HG03439 (cell line): Measurements from ENCODE around the gene SRGAP3.

Experiments used
- ATAC-seq: cut with Tn5 transposase; IDR thresholded peaks from one replicate; pipeline ENCODE4 v1.9.1; 2021; ENCODE audit warnings: mild to moderate bottlenecking, moderate library complexity; ENCODE audit not compliant: unreplicated experiment

Gene SRGAP3

GRCh38 chr3:9254764-9255163 lies 5.3 kb upstream of the SRGAP3 start:
- ATAC-seq, result no peak

GRCh38 chr3:9253327-9253726 lies 3.9 kb upstream of the SRGAP3 start:
- no peak for ATAC-seq

GRCh38 chr3:9251055-9251786 lies 1.8 kb upstream of the SRGAP3 start:
- ATAC-seq, result no peak

GRCh38 chr3:9250236-9250635 lies 790 bp upstream of the SRGAP3 start:
- ATAC-seq, result no peak

- ATAC-seq, result no peak
Observed at GRCh38 chr3:9248522-9249271, 749 bp downstream of the SRGAP3 start.

- no peak for ATAC-seq
Observed at GRCh38 chr3:9247941-9248521, 1.4 kb downstream of the SRGAP3 start.

- ATAC-seq, result no peak
Observed at GRCh38 chr3:9247361-9247940, 2.0 kb downstream of the SRGAP3 start.

GRCh38 chr3:9246189-9246588 lies 3.3 kb downstream of the SRGAP3 start:
- no peak for ATAC-seq

- no peak for ATAC-seq
Observed at GRCh38 chr3:9244495-9245183, 4.8 kb downstream of the SRGAP3 start.

- no peak for ATAC-seq
Observed at GRCh38 chr3:9241956-9242355, 7.5 kb downstream of the SRGAP3 start.

- no peak for ATAC-seq
Observed at GRCh38 chr3:9239680-9240079, 9.8 kb downstream of the SRGAP3 start.

GRCh38 chr3:9238721-9239295 lies 10.6 kb downstream of the SRGAP3 start:
- no peak for ATAC-seq

- no peak for ATAC-seq
Observed at GRCh38 chr3:9238276-9238675, 11.2 kb downstream of the SRGAP3 start.

- no peak for ATAC-seq
Observed at GRCh38 chr3:9233814-9234600, 15.4 kb downstream of the SRGAP3 start.

GRCh38 chr3:9233101-9233500 lies 16.3 kb downstream of the SRGAP3 start:
- ATAC-seq, result no peak

GRCh38 chr3:9231937-9232336 lies 17.5 kb downstream of the SRGAP3 start:
- no peak for ATAC-seq

GRCh38 chr3:9231471-9231870 lies 18.0 kb downstream of the SRGAP3 start:
- no peak for ATAC-seq

- no peak for ATAC-seq
Observed at GRCh38 chr3:9231006-9231405, 18.4 kb downstream of the SRGAP3 start.

- no peak for ATAC-seq
Observed at GRCh38 chr3:9230596-9230995, 18.9 kb downstream of the SRGAP3 start.

GRCh38 chr3:9229879-9230278 lies 19.6 kb downstream of the SRGAP3 start:
- ATAC-seq, result no peak
